Activated CD4-positive, CD25-positive, alpha-beta regulatory T cell (primary cell): ENCODE results near the gene FAM3B.

ENCODE experiments used
- DNase-seq, 4 experiments: peaks; one replicate each; lab custom pipeline; 2025; lab: John Stamatoyannopoulos, UW

Gene FAM3B

DNA sequence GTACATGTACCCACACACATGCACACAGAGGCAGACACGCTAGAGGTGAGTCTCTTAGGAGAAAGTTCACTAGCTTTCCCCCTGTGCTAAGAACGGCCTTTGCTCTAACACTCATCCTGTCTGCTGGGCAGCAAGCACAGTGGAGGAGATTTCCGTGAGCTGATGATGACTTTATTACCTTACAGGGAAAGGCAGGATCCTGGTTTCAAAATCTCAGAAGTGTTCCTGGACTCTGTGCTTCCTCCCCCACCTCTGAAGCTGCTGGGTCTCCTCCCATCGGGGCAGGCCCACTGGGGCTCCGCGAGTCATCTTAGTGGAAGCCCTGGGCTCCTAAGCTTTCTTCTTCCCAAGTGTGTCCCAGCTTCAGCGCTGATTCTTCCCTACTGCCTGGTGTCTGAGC is 2.7 kb downstream of the FAM3B start:
- no peak for DNase-seq

DNA sequence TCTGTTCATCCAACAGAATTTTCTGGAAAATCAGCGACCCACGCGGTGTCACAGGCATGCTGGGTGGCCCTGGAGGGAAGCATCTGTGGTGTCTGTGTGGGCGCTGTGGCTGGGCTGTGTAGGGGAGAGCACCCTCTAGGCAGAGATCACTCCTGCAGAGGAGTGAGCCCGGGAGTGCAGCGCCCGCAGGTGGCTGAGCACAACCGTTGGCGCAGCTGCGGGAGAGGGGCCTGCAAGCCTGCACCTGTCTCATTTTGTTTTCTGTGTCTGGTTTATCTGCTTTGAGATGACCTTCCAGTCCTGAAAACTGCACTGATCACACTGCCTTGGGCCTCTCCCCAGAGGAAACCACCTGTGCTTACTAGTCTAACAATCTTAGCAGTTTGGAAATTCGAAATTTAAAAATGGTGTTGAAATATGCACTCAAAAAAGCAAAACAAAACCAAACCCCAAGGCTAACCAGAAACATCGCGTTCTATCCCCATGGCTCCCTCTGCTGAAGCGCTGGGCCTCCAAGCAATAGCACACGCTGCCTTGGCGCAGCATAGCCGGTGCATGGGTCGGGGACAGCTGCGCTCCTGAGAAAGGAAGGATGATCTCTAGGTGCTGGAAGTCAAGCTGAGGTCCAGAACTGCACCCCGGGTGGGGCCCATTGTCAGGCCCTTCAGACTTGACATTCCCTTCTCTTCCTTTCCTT is 4.8 kb downstream of the FAM3B start:
- DNase-seq = no peak

GRCh38 chr21:41321908-41322495 is 5.4 kb downstream of the FAM3B start:
- DNase-seq = no peak

DNA sequence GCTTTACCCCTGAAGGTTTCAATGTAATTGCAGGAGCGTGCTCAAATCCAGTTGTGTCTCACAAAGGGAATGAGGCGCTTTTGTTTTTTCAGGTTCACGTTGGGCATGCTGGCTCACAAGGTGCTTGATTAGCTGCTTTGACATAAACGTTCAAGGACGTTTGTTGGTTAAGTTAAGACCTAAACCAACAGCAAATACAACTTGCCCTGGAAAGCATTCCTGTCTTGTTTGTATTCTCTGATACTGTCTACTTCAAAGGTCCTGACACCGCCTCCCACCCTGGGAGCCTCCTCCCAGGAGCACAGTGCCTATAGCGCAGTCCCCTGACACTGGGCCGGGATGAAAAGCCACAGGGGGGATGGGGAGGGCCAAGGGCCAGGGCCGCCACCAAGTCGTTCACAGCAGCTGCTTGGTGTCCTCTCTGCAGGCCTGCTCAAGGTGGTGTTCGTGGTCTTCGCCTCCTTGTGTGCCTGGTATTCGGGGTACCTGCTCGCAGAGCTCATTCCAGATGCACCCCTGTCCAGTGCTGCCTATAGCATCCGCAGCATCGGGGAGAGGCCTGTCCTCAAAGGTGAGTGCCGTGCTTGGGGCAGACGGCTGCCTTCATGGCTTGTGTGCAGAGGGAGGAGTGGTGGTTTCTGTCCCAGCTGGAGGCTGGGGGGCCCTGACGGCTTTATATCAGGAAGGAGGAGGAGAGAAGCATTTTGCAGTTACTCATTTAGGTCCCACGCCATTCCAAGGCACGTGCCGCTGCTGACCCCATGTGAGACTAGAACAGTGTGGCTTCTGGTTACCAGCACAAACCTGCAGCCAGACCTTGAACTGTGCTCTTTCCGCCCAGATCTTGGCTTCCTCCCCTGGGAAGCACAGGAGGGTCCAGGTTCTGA is 6.1 kb downstream of the FAM3B start:
- DNase-seq = no peak

- no peak for DNase-seq
Observed at GRCh38 chr21:41325138-41325912, 8.7 kb downstream of the FAM3B start.

GRCh38 chr21:41326414-41327080 is 9.9 kb downstream of the FAM3B start:
- DNase-seq = no peak

DNA sequence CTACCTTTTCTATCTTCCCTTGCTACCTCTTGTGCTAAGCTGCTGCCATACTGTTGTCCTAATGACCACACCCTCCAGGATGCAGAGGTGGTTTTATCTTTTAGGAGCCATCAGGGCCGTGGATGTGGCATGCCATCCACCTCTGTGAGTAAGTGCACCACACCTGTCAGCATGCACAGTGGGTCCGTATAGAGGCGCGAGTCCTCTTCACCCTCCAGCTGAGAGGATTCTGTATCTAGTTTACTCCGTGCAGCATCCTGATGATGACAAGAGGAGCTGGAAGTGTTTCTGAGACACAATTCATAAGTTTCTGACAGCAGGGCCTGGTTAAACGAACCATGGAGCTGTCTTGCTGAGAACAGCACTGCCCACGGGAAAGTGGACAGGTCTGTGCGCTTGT is 11.2 kb downstream of the FAM3B start:
- no peak for DNase-seq

DNA sequence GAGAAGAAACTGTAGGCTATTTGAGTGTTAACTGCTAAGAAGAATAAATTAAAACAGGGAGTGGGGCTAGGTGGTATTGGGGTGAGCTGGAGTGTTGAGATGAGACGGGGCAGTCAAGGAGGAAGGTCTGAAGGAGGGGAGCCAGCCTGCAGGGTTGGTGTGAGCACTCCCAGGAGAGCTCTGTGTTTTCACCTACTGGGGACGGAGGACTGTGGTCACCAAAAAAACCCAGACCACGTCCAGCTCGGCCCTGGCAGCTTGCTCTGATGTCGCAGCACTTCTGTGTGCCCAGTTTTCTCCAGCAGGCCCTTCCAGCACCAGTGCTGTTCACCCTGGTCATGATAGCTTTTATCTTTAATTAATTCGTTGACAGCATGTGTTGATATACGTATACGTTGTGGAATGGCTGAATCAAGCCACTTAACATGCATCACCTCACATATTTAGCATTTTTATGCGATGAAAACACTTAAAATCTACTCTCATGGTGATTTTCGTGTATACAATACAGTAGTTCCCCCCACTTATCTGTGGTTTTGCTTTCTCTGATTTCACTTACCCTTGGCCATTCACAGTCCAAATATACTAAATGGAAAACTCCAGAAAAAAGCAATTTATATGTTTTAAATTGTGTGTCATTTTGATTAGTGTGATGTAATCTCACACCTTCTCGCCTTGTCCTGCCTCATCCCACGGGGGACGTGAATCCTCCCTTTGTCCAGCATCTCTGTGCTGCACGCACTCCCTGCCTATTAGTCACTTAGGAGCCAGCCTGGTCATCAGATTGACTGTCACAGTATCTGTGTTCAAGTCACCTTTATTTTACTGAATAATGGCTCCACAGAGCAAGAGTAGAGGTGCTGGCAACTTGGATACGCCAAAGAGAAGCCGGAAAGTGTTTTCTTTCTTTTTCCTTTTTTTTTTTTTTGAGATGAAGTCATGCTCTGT is 12.3 kb downstream of the FAM3B start:
- no peak for DNase-seq

DNA sequence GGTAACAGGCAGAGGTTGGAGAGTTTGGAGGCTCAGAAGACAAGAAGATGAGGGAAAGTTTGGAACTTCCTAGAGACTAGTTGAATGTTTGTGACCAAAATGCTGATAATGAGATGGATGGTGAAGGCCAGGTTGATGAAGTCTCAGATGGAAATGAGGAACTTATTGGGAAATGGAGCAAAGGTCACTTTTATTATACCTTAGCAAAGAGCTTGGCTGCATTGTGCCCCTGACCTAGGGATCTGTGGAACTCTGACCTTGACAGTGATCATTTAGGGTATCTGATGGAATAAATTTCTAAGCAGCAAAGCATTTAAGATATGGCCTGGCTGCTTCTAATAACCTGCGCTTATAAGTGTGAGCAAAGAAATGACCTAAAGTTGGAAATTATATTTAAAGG is 17.2 kb downstream of the FAM3B start:
- DNase-seq = no peak

- no peak for DNase-seq
Observed at GRCh38 chr21:41337515-41337914, 20.9 kb downstream of the FAM3B start.

DNA sequence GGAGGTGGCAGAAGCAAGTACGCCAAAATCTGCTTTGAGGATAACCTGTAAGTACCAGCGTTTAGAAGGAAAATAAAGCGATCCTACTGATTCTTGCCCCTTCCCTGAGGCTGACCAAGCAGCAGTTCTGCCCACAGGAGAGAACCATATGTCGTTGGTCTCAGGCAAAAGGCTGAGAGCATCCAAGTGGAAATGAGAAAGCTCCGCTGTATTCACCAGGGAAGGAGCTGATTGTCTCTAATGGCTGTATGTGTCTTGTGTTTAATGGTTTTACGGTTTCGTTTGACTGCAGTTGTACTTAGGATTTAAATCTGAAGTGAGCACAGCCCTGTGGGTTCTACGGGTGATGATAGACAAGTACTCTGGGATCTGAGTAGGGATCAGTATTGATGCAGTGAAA is 21.9 kb downstream of the FAM3B start:
- no peak for DNase-seq

GRCh38 chr21:41342035-41342434 is 25.4 kb downstream of the FAM3B start:
- no peak for DNase-seq

GRCh38 chr21:41344146-41344545 is 27.5 kb downstream of the FAM3B start:
- DNase-seq = no peak

GRCh38 chr21:41345356-41345755 is 28.8 kb downstream of the FAM3B start:
- no peak for DNase-seq

DNA sequence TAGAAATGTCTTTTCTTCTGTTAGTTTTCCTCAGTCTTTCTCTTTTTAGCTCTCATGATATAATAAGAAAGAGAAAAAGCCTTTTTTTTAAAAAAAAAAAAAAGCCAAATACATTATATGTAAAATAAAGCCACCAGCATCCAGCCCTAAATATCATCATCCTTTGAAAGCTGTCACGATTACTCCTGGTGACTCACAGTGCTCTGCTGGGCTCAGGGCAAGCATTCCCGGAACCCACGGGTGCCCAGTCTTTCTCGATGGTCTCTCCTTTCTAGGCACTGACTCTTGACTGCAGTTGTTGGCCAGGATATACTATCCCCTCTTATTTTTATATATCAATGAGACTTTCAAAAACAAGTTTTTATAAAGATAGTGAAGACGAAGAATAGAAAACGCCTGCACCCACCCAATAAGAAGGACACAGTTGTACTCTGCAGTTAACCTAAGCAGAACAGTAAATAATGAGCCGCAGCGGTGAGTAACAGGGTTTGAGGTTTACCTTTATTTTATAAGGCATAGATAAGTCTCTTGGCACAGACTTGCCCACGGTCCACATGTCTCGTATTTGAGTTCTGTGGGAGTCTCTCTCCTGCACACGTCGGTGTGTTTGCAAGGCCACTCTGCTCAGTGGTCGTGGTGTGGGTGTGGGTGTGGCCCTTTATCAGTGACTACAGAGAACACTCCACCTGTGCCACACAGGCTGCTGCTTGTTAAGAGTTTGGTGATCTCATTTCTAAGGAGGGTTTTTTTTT is 29.5 kb downstream of the FAM3B start:
- no peak for DNase-seq

DNA sequence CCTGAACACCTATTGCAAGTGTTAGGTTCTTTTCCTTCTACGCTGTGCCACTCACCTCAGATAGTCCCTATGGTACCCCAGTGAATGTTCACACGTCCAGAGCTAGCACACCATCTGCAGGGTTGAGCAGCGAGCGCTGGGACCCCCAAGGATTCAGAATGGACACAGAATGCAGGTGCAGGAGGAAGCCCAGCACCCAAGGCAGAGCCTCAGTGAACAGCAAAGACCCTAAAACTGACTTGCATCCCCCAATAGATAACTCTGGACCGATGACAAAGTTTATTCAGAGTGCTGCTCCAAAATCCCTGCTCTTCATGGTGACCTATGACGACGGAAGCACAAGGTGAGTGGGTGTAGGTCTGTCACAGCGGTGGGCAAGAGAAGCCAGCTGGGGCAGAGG is 30.2 kb downstream of the FAM3B start:
- DNase-seq = no peak

- no peak for DNase-seq
Observed at GRCh38 chr21:41348434-41348833, 31.8 kb downstream of the FAM3B start.

GRCh38 chr21:41349126-41349525 is 32.5 kb downstream of the FAM3B start:
- no peak for DNase-seq

GRCh38 chr21:41349619-41350390 is 33.2 kb downstream of the FAM3B start:
- DNase-seq = no peak
